ENCODE data around the gene SMIM5.

Gene SMIM5

GRCh38 chr17:75595284-75595919, 37.8 kb upstream of the SMIM5 start:
- no peak for TF ChIP-seq CTCF (IDR thresholded peaks at IDR 0.05; ENCODE audit: insufficient read depth, low read depth, low read length, missing control alignments)
- no peak overlapping the region for H3K4me3 ChIP-seq (ENCODE audit: low read length)
- DNase-seq (ENCODE audit: low read depth): no peak

GRCh38 chr17:75595920-75596313, 37.3 kb upstream of the SMIM5 start:
- no peak overlapping the region for H3K4me3 ChIP-seq (ENCODE audit: low read length)
- no peak for DNase-seq (ENCODE audit: low read depth)
- no peak for TF ChIP-seq CTCF (IDR thresholded peaks at IDR 0.05; ENCODE audit: insufficient read depth, low read depth, low read length, missing control alignments)

- no peak for TF ChIP-seq CTCF (IDR thresholded peaks at IDR 0.05; ENCODE audit: insufficient read depth, low read depth, low read length, missing control alignments)
Observed at GRCh38 chr17:75596320-75597087, 36.7 kb upstream of the SMIM5 start.

GRCh38 chr17:75601057-75601987, 31.9 kb upstream of the SMIM5 start:
- peak; percentile 75 for TF ChIP-seq CTCF (IDR thresholded peaks at IDR 0.05; ENCODE audit: insufficient read depth, low read depth, low read length, missing control alignments)
- peak; percentile 47 for DNase-seq (ENCODE audit: low read depth)
- H3K4me3 ChIP-seq (ENCODE audit: low read length): no peak overlapping the region

More at GRCh38 chr17:75596320-75597087, 36.7 kb upstream of the SMIM5 start:
- no peak overlapping the region for H3K4me3 ChIP-seq (ENCODE audit: low read length)
- no peak for DNase-seq (ENCODE audit: low read depth)

GRCh38 chr17:75602644-75603043, 30.6 kb upstream of the SMIM5 start:
- TF ChIP-seq CTCF (IDR thresholded peaks at IDR 0.05; ENCODE audit: insufficient read depth, low read depth, low read length, missing control alignments): no peak
- DNase-seq (ENCODE audit: low read depth): no peak
- H3K4me3 ChIP-seq (ENCODE audit: low read length): no peak overlapping the region

GRCh38 chr17:75603123-75603522, 30.1 kb upstream of the SMIM5 start:
- H3K4me3 ChIP-seq (ENCODE audit: low read length): no peak overlapping the region
- no peak for DNase-seq (ENCODE audit: low read depth)
- no peak for TF ChIP-seq CTCF (IDR thresholded peaks at IDR 0.05; ENCODE audit: insufficient read depth, low read depth, low read length, missing control alignments)
